ENCODE measurements around the gene API5. TPM values are rescaled to one million over a fixed set of nuclear protein-coding genes. Genes with fewer than 3 reads are reported as not detected.

API5 gene
- polyA plus RNA-seq, 1 of the 3 experiments (the other 2 are of a cell fraction), result 80.9 TPM

GRCh38 chr11:43360361-43361032 lies 48.7 kb downstream of the API5 start:
- H3K79me2 ChIP-seq (ENCODE audit: insufficient read depth), result peaks cover 67% of the 10 kb centered on the region
- no peak for DNase-seq
- H2AFZ ChIP-seq (ENCODE audit: low read depth), result no peak overlapping the region
- peaks cover 16 to 18% of the 10 kb centered on the region in 2 experiments; a peak in 3 of 4 replicates for H3K4me1 ChIP-seq (ENCODE audit: control insufficient read depth in 1 of 2, insufficient read depth in 2 of 2, low read depth in 1 of 2, low read length in 1 of 2)
- peaks cover 47% of the 10 kb centered on the region for H4K20me1 ChIP-seq (ENCODE audit: insufficient read depth)
- ChIA-PET CTCF (interaction anchor here (0.6 to 1.5 kb wide), 2 partner anchors 39 to 59 kb away, joined by 3 to 5 read pairs; no protein-coding TSS in a partner anchor), POLR2A (no interaction called here)
- H3K36me3 ChIP-seq (replicated peaks in 1 of 2; ENCODE audit: control insufficient read depth in 1 of 2, insufficient read depth in 2 of 2, low read length in 1 of 2), result peaks cover under 1 to 11% of the 10 kb centered on the region in 2 experiments
- peak overlapping the region; percentile 97 to 99 for H3K4me3 ChIP-seq (ENCODE audit: low read depth in 2 of 2, low read length in 1 of 2)
- H3F3A ChIP-seq (replicated peaks; ENCODE audit: insufficient read depth), result no peaks in the 10 kb centered on the region
- H3K4me2 ChIP-seq, result peak overlapping the region; percentile 86
- H3K27me3 ChIP-seq (ENCODE audit: insufficient read depth), result no peaks in the 10 kb centered on the region
- 71% methylated on average over 1 of the region's 1 CpG for WGBS (ENCODE audit: low lambda C conversion rate)
- no peaks in the 10 kb centered on the region for H3K9me3 ChIP-seq
- peak; percentile 49; the same call in 1 of the 2 replicates for TF ChIP-seq NFIC (IDR thresholded peaks at IDR 0.05; ENCODE audit: borderline replicate concordance)
- no peak for TF ChIP-seq MEF2A (IDR thresholded peaks at IDR 0.05; ENCODE audit: borderline replicate concordance, low read depth)
- H3K9me2 ChIP-seq, result no peaks in the 10 kb centered on the region
- H3K9ac ChIP-seq, result peak overlapping the region; percentile 87; the same call in 1 of the 2 replicates
- no peak overlapping the region; a peak in 1 of 4 replicates for H3K27ac ChIP-seq (ENCODE audit: low read depth in 2 of 2, low read length in 1 of 2)

GRCh38 chr11:43366677-43367076 lies 54.9 kb downstream of the API5 start:
- POLR2A ChIA-PET, result no interaction called here

GRCh38 chr11:43367382-43368178 lies 55.8 kb downstream of the API5 start:
- ChIA-PET POLR2A (no interaction called here), CTCF (no interaction called here)
- H3K9ac ChIP-seq, result no peak overlapping the region
- H3K79me2 ChIP-seq (ENCODE audit: insufficient read depth), result peaks cover 99% of the 10 kb centered on the region
- H3K4me3 ChIP-seq (ENCODE audit: low read depth in 2 of 2, low read length in 1 of 2), result no peak overlapping the region
- H3K9me2 ChIP-seq, result no peaks in the 10 kb centered on the region
- peaks cover 53% of the 10 kb centered on the region for H4K20me1 ChIP-seq (ENCODE audit: insufficient read depth)
- H3K9me3 ChIP-seq, result no peaks in the 10 kb centered on the region
- H3K4me2 ChIP-seq, result no peak overlapping the region
- TF ChIP-seq GABPA (IDR thresholded peaks at IDR 0.05; ENCODE audit: low read depth) (no peak), RCOR1 (IDR thresholded peaks at IDR 0.05; ENCODE audit: low read length) (no peak), POLR2AphosphoS5 (IDR thresholded peaks at IDR 0.05; ENCODE audit: low read depth, low read length) (no peak), CHD2 (IDR thresholded peaks at IDR 0.05; ENCODE audit: low read length, partially characterized antibody) (no peak), YY1 (IDR thresholded peaks at IDR 0.05; ENCODE audit: low read depth) (no peak), RFX5 (IDR thresholded peaks at IDR 0.05; ENCODE audit: low read length) (no peak), SMC3 (IDR thresholded peaks at IDR 0.05; ENCODE audit: low read depth, low read length) (no peak), NFIC (IDR thresholded peaks at IDR 0.05; ENCODE audit: borderline replicate concordance) (no peak), FOXJ3 (CRISPR knock-in tag; IDR thresholded peaks at IDR 0.05) (no peak)
- no peaks in the 10 kb centered on the region; a peak in 1 of 4 replicates for H3K4me1 ChIP-seq (ENCODE audit: control insufficient read depth in 1 of 2, insufficient read depth in 2 of 2, low read depth in 1 of 2, low read length in 1 of 2)
- H3F3A ChIP-seq (replicated peaks; ENCODE audit: insufficient read depth), result no peaks in the 10 kb centered on the region
- H3K27me3 ChIP-seq (ENCODE audit: insufficient read depth), result no peaks in the 10 kb centered on the region
- H3K36me3 ChIP-seq (replicated peaks in 1 of 2; ENCODE audit: control insufficient read depth in 1 of 2, insufficient read depth in 2 of 2, low read length in 1 of 2), result peaks cover 11 to 25% of the 10 kb centered on the region in 2 experiments
- no peak for DNase-seq
- no peak overlapping the region for H2AFZ ChIP-seq (ENCODE audit: low read depth)
- H3K27ac ChIP-seq (ENCODE audit: low read depth in 2 of 2, low read length in 1 of 2), result no peak overlapping the region
- WGBS (ENCODE audit: low lambda C conversion rate), result 91% methylated on average over 7 of the region's 7 CpGs

More at GRCh38 chr11:43366677-43367076, 54.9 kb downstream of the API5 start:
- Histone ChIP-seq H3K79me2 (ENCODE audit: insufficient read depth) (peaks cover 100% of the 10 kb centered on the region), H3K27ac (ENCODE audit: low read depth in 2 of 2, low read length in 1 of 2) (no peak overlapping the region), H3K9me3 (no peaks in the 10 kb centered on the region), H3K9ac (no peak overlapping the region), H3K4me2 (no peak overlapping the region), H3K4me3 (ENCODE audit: low read depth in 2 of 2, low read length in 1 of 2) (no peak overlapping the region), H2AFZ (ENCODE audit: low read depth) (no peak overlapping the region), H3K27me3 (ENCODE audit: insufficient read depth) (no peaks in the 10 kb centered on the region), H4K20me1 (ENCODE audit: insufficient read depth) (peaks cover 61% of the 10 kb centered on the region), H3K36me3 (replicated peaks in 1 of 2; ENCODE audit: control insufficient read depth in 1 of 2, insufficient read depth in 2 of 2, low read length in 1 of 2) (peaks cover 11 to 23% of the 10 kb centered on the region in 2 experiments), H3K4me1 (ENCODE audit: control insufficient read depth in 1 of 2, insufficient read depth in 2 of 2, low read depth in 1 of 2, low read length in 1 of 2) (no peaks in the 10 kb centered on the region; a peak in 2 of 4 replicates), H3F3A (replicated peaks; ENCODE audit: insufficient read depth) (no peaks in the 10 kb centered on the region), H3K9me2 (no peaks in the 10 kb centered on the region)
- TF ChIP-seq TEAD4 (IDR thresholded peaks at IDR 0.05; ENCODE audit: borderline replicate concordance, insufficient read depth) (no peak), MXI1 (IDR thresholded peaks at IDR 0.05; ENCODE audit: low read depth, low read length) (no peak), POLR2AphosphoS5 (IDR thresholded peaks at IDR 0.05; ENCODE audit: low read depth, low read length) (no peak), GATA2 (CRISPR knock-in tag; IDR thresholded peaks at IDR 0.05) (no peak)
- no peak for DNase-seq
- 93% methylated on average over 5 of the region's 5 CpGs for WGBS (ENCODE audit: low lambda C conversion rate)
- CTCF ChIA-PET, result interaction anchor here (0.5 kb wide), 1 partner anchor 13 kb away, joined by 3 read pairs; no protein-coding TSS in a partner anchor
